ENCODE data around the gene ZNF732. TPM values are rescaled to one million over a fixed set of nuclear protein-coding genes. Genes with fewer than 3 reads are reported as not detected.

Gene ZNF732
- total RNA-seq, 1 donor from 2014 or later, result 4.0 TPM

DNA sequence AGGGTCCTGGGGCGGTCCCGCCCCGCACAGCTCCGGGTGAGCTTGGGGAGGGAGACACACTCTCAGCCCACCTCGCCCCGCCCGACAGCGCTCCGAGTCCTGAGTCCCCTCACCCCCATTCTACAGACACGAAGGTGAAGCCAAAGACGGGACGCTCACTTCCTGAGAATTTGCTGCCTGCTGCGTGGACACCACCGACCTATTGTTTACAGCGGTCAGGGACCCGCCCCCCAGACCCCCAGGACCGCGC lies 31.5 kb upstream of the ZNF732 start:
- Mint-ChIP-seq H3K27me3 (ENCODE audit: low read depth) (peaks cover 11% of the 10 kb centered on the region), H3K4me3 (peak overlapping the region; percentile 100), H3K9me3 (peaks cover 19% of the 10 kb centered on the region), H3K36me3 (ENCODE audit: low read depth) (peaks cover 46% of the 10 kb centered on the region), H3K4me1 (peaks cover 24% of the 10 kb centered on the region), H3K27ac (ENCODE audit: unreplicated experiment) (peak overlapping the region; percentile 100)
- TF ChIP-seq CTCF (conservative IDR thresholded peaks at IDR 0.05), result no peak
- no peak for DNase-seq (ENCODE audit: low read depth, low spot score)

DNA sequence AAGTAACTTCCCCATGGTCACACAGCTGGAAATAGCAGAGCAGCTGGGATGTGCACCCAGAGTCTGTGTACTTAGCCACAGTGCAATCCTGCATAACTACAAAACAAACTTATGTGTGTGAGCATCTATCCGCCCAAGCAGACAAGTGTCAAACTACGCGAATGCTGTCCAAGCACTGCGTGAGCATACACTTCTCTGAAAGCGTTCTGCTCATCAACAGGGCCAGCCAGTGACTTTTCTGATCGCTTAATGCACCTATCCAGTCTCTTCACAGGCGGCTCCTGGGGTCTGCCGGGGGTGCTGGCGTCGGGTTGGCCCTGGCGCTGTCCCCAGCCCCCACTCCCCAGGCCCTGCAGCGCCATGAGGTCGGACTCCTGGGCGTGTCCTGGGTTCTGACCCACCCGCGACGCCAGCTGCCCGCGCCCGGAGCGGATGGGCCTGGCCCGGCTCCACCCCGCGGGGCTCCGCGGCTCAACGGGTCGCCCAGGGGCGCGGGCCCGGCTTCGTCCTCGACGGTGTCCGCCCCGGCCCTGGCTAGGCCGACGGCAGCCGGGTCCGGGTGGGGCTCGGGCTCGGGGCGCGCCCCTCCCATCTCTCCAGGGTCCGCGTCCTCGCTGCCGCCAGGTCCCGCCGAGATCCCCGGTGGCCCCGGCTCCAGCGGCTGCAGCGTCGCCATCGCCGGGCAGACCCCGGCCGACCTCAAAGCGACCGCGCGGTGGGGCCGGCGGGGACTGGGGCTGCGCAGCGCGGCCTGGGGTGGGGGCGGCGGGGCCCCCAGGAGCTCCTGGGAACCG lies 31.0 kb upstream of the ZNF732 start:
- DNase-seq (ENCODE audit: low read depth, low spot score), result no peak
- peaks cover 16% of the 10 kb centered on the region for H3K9me3 Mint-ChIP-seq
- H3K36me3 Mint-ChIP-seq (ENCODE audit: low read depth), result peaks cover 41% of the 10 kb centered on the region
- peaks cover 11% of the 10 kb centered on the region for H3K27me3 Mint-ChIP-seq (ENCODE audit: low read depth)
- H3K4me3 Mint-ChIP-seq, result peak overlapping the region; percentile 87
- H3K27ac Mint-ChIP-seq (ENCODE audit: unreplicated experiment), result no peak overlapping the region
- H3K4me1 Mint-ChIP-seq, result peaks cover 24% of the 10 kb centered on the region
- no peak for TF ChIP-seq CTCF (conservative IDR thresholded peaks at IDR 0.05)

- peaks cover 13% of the 10 kb centered on the region for H3K9me3 Mint-ChIP-seq
- H3K4me3 Mint-ChIP-seq, result peak overlapping the region; percentile 87
- H3K36me3 Mint-ChIP-seq (ENCODE audit: low read depth), result peaks cover 34% of the 10 kb centered on the region
- no peak for TF ChIP-seq CTCF (conservative IDR thresholded peaks at IDR 0.05)
- no peak overlapping the region for H3K27ac Mint-ChIP-seq (ENCODE audit: unreplicated experiment)
- DNase-seq (ENCODE audit: low read depth, low spot score), result no peak
- peaks cover 23% of the 10 kb centered on the region for H3K4me1 Mint-ChIP-seq
- H3K27me3 Mint-ChIP-seq (ENCODE audit: low read depth), result peaks cover 11% of the 10 kb centered on the region
Measured at GRCh38 chr4:335515-335914, 30.2 kb upstream of the ZNF732 start.

- no peaks in the 10 kb centered on the region for H3K4me1 Mint-ChIP-seq
- no peak overlapping the region for H3K27ac Mint-ChIP-seq (ENCODE audit: unreplicated experiment)
- H3K27me3 Mint-ChIP-seq (ENCODE audit: low read depth), result no peaks in the 10 kb centered on the region
- peaks cover 6% of the 10 kb centered on the region for H3K36me3 Mint-ChIP-seq (ENCODE audit: low read depth)
- peaks cover 8% of the 10 kb centered on the region for H3K9me3 Mint-ChIP-seq
- DNase-seq (ENCODE audit: low read depth, low spot score), result no peak
- H3K4me3 Mint-ChIP-seq, result no peak overlapping the region
- TF ChIP-seq CTCF (conservative IDR thresholded peaks at IDR 0.05), result no peak
Measured at GRCh38 chr4:328729-329128, 23.5 kb upstream of the ZNF732 start.

DNA sequence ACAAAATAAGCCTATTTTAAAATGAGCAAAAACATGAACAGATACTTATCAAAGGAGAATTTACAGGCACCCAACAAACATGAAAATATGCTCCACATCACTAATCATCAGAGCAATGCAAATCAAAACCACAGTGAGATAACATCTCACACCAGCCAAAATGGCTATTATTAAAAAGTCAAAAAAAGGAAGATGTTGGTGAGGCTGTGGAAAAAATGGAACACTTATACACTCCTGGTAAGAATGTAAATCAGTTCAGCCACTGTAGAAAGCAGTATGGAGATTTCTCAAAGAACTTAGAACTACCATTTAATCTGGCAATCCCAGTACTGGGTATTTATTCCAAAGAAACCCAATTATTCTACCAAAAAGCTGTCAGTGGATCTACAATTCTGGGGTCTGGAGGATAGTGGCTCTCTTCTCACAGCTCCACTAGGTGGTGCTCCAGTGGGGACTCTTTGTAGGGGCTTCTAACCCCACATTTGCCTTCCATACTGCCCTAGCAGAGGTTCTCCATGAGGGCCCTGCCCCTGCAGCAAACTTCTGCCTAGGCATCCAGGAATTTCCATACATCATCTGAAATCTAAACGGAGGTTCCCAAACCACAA lies 9.1 kb upstream of the ZNF732 start:
- H3K27me3 Mint-ChIP-seq (ENCODE audit: low read depth), result no peaks in the 10 kb centered on the region
- peaks cover 12% of the 10 kb centered on the region for H3K36me3 Mint-ChIP-seq (ENCODE audit: low read depth)
- H3K27ac Mint-ChIP-seq (ENCODE audit: unreplicated experiment), result no peak overlapping the region
- no peaks in the 10 kb centered on the region for H3K4me1 Mint-ChIP-seq
- no peak for TF ChIP-seq CTCF (conservative IDR thresholded peaks at IDR 0.05)
- peaks cover 26% of the 10 kb centered on the region for H3K9me3 Mint-ChIP-seq
- DNase-seq (ENCODE audit: low read depth, low spot score), result no peak
- H3K4me3 Mint-ChIP-seq, result no peak overlapping the region
